ENCODE results near the gene CST7.

GRCh38 chr20:24909861-24910260 is 39.2 kb upstream of the CST7 start:
- TF ChIP-seq, protein P1, sequence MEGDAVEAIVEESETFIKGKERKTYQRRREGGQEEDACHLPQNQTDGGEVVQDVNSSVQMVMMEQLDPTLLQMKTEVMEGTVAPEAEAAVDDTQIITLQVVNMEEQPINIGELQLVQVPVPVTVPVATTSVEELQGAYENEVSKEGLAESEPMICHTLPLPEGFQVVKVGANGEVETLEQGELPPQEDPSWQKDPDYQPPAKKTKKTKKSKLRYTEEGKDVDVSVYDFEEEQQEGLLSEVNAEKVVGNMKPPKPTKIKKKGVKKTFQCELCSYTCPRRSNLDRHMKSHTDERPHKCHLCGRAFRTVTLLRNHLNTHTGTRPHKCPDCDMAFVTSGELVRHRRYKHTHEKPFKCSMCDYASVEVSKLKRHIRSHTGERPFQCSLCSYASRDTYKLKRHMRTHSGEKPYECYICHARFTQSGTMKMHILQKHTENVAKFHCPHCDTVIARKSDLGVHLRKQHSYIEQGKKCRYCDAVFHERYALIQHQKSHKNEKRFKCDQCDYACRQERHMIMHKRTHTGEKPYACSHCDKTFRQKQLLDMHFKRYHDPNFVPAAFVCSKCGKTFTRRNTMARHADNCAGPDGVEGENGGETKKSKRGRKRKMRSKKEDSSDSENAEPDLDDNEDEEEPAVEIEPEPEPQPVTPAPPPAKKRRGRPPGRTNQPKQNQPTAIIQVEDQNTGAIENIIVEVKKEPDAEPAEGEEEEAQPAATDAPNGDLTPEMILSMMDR (IDR thresholded peaks at IDR 0.05 in 2 of 3, conservative IDR thresholded peaks at IDR 0.05 in 1 of 3; ENCODE audit: borderline replicate concordance in 1 of 3, insufficient read depth in 1 of 3, low read depth in 2 of 3, low read length in 2 of 3): no peak
- TF ChIP-seq MAX (IDR thresholded peaks at IDR 0.05) (no peak), EZH2phosphoT487 (IDR thresholded peaks at IDR 0.05; ENCODE audit: borderline replicate concordance) (no peak)
